Retinal pigment epithelial cell (primary cell): Measurements from ENCODE around the gene PSMA3.

ENCODE experiments used
- DNase-seq: peaks from one replicate; pipeline ENCODE4 v3.0.0-alpha.2; 2010; ENCODE audit warnings: low read depth
- H3K4me3 ChIP-seq: 2 replicates; pipeline ENCODE4 v1.5.1; 2011; ENCODE audit warnings: mild to moderate bottlenecking, low read length, control low read depth, moderate library complexity
- TF ChIP-seq, protein P1 (sequence below): conservative IDR thresholded peaks from 2 replicates; pipeline ENCODE4 v1.5.1; 2011; ENCODE audit warnings: low read depth, low read length, control low read depth, inconsistent platforms

The PSMA3 gene

GRCh38 chr14:58292187-58292586 lies 47.5 kb downstream of the PSMA3 start:
- H3K4me3 ChIP-seq = no peak overlapping the region
- TF ChIP-seq, protein P1, sequence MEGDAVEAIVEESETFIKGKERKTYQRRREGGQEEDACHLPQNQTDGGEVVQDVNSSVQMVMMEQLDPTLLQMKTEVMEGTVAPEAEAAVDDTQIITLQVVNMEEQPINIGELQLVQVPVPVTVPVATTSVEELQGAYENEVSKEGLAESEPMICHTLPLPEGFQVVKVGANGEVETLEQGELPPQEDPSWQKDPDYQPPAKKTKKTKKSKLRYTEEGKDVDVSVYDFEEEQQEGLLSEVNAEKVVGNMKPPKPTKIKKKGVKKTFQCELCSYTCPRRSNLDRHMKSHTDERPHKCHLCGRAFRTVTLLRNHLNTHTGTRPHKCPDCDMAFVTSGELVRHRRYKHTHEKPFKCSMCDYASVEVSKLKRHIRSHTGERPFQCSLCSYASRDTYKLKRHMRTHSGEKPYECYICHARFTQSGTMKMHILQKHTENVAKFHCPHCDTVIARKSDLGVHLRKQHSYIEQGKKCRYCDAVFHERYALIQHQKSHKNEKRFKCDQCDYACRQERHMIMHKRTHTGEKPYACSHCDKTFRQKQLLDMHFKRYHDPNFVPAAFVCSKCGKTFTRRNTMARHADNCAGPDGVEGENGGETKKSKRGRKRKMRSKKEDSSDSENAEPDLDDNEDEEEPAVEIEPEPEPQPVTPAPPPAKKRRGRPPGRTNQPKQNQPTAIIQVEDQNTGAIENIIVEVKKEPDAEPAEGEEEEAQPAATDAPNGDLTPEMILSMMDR = no peak
- DNase-seq = no peak

DNA sequence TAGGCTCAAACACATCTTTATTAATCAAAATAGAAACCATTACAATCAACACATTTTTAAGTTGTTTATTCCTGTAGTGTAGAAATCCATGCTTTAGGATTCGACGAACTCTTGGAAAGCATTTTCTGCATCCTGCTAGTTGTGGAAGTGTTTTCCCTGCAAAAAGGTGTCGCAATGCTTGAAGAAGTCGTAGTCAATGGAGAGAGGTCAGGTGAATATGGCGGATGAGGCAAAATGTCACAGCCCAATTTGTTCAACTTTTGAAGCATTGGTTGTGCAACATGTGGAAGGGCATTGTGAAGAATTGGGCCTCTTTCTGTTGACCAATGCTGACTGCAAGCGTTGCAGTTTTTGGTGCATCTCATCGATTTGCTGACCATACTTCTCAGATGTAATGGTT lies 49.6 kb downstream of the PSMA3 start:
- no peak overlapping the region for H3K4me3 ChIP-seq
- no peak for DNase-seq
- TF ChIP-seq, protein P1 = no peak

- TF ChIP-seq, protein P1 = no peak
Observed at GRCh38 chr14:58296726-58297125, 52.1 kb downstream of the PSMA3 start.

DNA sequence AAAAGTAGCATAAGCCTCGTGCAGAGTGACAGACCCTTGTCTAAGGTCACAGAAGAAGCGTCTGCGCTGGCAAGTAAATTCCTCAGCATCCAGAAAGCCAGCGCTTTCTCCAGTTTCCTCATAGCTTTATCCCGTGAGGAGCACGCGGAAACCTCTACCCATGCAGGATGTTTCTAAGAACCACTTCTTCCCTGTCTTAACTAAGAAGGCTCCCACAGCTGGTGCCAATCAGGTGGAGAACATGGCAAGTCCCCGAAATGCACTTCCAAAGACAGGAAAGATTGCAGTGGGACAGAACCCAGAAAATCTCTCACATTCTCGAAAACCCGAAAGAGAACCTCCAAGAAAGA lies 52.7 kb downstream of the PSMA3 start:
- peak overlapping the region; percentile 94 for H3K4me3 ChIP-seq
- peak; percentile 24 for DNase-seq
- TF ChIP-seq, protein P1 = no peak

More at GRCh38 chr14:58296726-58297125, 52.1 kb downstream of the PSMA3 start:
- peak overlapping the region; percentile 94 for H3K4me3 ChIP-seq
- DNase-seq = no peak

- H3K4me3 ChIP-seq = peak overlapping the region; percentile 94
- peak; percentile 100 for DNase-seq
- TF ChIP-seq, protein P1 = peak; percentile 5
Observed at GRCh38 chr14:58297762-58298476, 53.3 kb downstream of the PSMA3 start.

DNA sequence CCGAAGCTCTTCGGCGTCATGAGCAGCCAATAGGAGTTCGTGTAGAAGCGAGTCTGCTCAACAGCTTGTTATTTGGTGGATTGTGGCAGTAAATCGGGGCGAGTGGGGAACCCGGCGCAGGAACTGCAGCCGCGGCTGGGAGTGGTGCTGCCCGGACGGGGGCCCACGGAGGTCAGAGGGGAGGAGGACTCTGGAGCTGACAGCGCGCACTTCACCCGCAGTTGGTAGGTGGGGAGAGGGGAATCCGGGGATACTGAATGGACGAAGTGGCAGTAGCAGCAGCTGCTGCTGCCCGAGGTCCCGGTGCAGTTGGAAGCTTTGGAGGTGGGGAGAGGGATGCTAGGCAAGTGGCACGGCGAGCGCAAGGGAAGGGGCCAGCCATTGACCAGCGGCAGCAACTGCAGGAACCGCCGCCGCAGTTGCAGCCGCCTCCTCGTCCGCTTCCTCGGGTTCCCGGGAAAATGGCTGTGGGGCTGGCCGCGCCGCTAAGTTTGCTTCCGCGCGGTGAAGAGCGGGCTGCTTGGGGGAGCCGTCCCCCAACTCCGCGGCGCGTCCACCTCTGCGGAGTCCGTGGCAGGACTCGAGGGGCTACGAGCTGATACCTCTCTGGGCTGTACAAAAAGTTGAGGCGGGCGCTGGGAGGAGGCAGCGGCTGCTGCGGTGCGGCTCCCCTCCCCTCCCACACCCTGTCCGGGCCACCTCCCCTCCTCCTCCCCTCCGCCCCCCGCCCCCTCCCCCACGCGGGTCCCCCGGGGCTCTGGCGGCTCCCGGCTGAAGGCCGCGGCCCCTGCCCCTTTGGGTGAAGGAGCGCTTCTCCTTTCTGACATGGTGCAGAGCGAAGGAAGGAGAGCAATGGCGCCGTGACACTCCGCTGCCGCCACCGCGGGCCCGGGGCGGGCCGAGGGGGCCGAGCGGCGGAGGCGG lies 54.1 kb downstream of the PSMA3 start, which contains the start of gene ARID4A:
TSS of gene ARID4A (plus strand) at position 79 of the 924 bp plus-strand sequence. CDS start 1,300 bp downstream, outside the sequence.
- TF ChIP-seq, protein P1 = no peak
- DNase-seq = no peak
- H3K4me3 ChIP-seq = peak within 1 kb of the TSS; percentile 94
